ENCODE measurements around the gene SIRT7.
A peak's percentile ranks its signal among the peaks of the same experiment; 100 is the strongest.

SIRT7 gene

GRCh38 chr17:81909966-81910839 lies 7.8 kb downstream of the SIRT7 start:
- Histone ChIP-seq H3K9ac (ENCODE audit: low read length) (peak overlapping the region; percentile 76), H3K4me1 (ENCODE audit: low read length) (peaks cover 7% of the 10 kb centered on the region), H4K20me1 (ENCODE audit: insufficient read depth, low read length) (0 out of 2 replicates have a peak, but pooled peaks cover 4% of the 10 kb centered on the region), H3K4me2 (ENCODE audit: low read length) (peak overlapping the region; percentile 91), H3K79me2 (ENCODE audit: low read length) (0 out of 2 replicates have a peak, but pooled peaks cover 9% of the 10 kb centered on the region), H3K27ac (ENCODE audit: low read length) (no peak overlapping the region), H3K4me3 (ENCODE audit: low read length) (peak overlapping the region; percentile 96), H2AFZ (ENCODE audit: low read depth, low read length) (no peak overlapping the region), H3K9me3 (ENCODE audit: insufficient read depth, low read length) (no peaks in the 10 kb centered on the region), H3K36me3 (replicated peaks; ENCODE audit: low read depth, low read length) (peaks cover 29% of the 10 kb centered on the region), H3K27me3 (ENCODE audit: low read depth, low read length) (no peaks in the 10 kb centered on the region)
- TF ChIP-seq EZH2phosphoT487 (IDR thresholded peaks at IDR 0.05; ENCODE audit: low read depth) (no peak), CTCF (IDR thresholded peaks at IDR 0.05; ENCODE audit: low read depth, low read length) (no peak)

- H3K27me3 ChIP-seq (ENCODE audit: low read depth, low read length) = no peaks in the 10 kb centered on the region
- H3K27ac ChIP-seq (ENCODE audit: low read length) = no peak overlapping the region
- no peak overlapping the region for H2AFZ ChIP-seq (ENCODE audit: low read depth, low read length)
- H3K36me3 ChIP-seq (replicated peaks; ENCODE audit: low read depth, low read length) = peaks cover 19% of the 10 kb centered on the region
- no peak overlapping the region for H3K9ac ChIP-seq (ENCODE audit: low read length)
- 0 out of 2 replicates have a peak, but pooled peaks cover 9% of the 10 kb centered on the region for H3K79me2 ChIP-seq (ENCODE audit: low read length)
- no peak for TF ChIP-seq CTCF (IDR thresholded peaks at IDR 0.05; ENCODE audit: low read depth, low read length)
- TF ChIP-seq EZH2phosphoT487 (IDR thresholded peaks at IDR 0.05; ENCODE audit: low read depth) = no peak
- peaks cover 7% of the 10 kb centered on the region for H3K4me1 ChIP-seq (ENCODE audit: low read length)
- no peaks in the 10 kb centered on the region for H3K9me3 ChIP-seq (ENCODE audit: insufficient read depth, low read length)
- no peak overlapping the region for H3K4me2 ChIP-seq (ENCODE audit: low read length)
- H3K4me3 ChIP-seq (ENCODE audit: low read length) = no peak overlapping the region
- 0 out of 2 replicates have a peak, but pooled peaks cover 4% of the 10 kb centered on the region for H4K20me1 ChIP-seq (ENCODE audit: insufficient read depth, low read length)
These were observed 8.7 kb downstream of the SIRT7 start for GRCh38 chr17:81909231-81909630.

GRCh38 chr17:81908793-81909192 lies 9.2 kb downstream of the SIRT7 start:
- Histone ChIP-seq H3K27me3 (ENCODE audit: low read depth, low read length) (no peaks in the 10 kb centered on the region), H4K20me1 (ENCODE audit: insufficient read depth, low read length) (0 out of 2 replicates have a peak, but pooled peaks cover 4% of the 10 kb centered on the region), H3K36me3 (replicated peaks; ENCODE audit: low read depth, low read length) (peaks cover 19% of the 10 kb centered on the region)

More at GRCh38 chr17:81908793-81909192, 9.2 kb downstream of the SIRT7 start:
- Histone ChIP-seq H3K4me1 (ENCODE audit: low read length) (peaks cover 7% of the 10 kb centered on the region), H3K4me2 (ENCODE audit: low read length) (no peak overlapping the region), H3K79me2 (ENCODE audit: low read length) (0 out of 2 replicates have a peak, but pooled peaks cover 9% of the 10 kb centered on the region), H3K4me3 (ENCODE audit: low read length) (no peak overlapping the region), H3K9me3 (ENCODE audit: insufficient read depth, low read length) (no peaks in the 10 kb centered on the region), H3K9ac (ENCODE audit: low read length) (no peak overlapping the region), H3K27ac (ENCODE audit: low read length) (no peak overlapping the region), H2AFZ (ENCODE audit: low read depth, low read length) (no peak overlapping the region)
- TF ChIP-seq EZH2phosphoT487 (IDR thresholded peaks at IDR 0.05; ENCODE audit: low read depth) = no peak
- TF ChIP-seq CTCF (IDR thresholded peaks at IDR 0.05; ENCODE audit: low read depth, low read length) = no peak

All from OCI-LY3 (cell line).